NCI-H2196 treated with DMSO at 0.1 percent for 48 hours (cell line): ENCODE results near the gene LTF.
"Not testable (repeated sequence)": the region's sequence is repeated elsewhere in the genome, so short reads cannot be mapped to it uniquely, and the experiment has no call there.

Source experiments
- DNase-seq: peaks from one replicate; lab custom pipeline; 2025; ENCODE audit not compliant: unreplicated experiment; lab: John Stamatoyannopoulos, UW

Gene LTF

DNA sequence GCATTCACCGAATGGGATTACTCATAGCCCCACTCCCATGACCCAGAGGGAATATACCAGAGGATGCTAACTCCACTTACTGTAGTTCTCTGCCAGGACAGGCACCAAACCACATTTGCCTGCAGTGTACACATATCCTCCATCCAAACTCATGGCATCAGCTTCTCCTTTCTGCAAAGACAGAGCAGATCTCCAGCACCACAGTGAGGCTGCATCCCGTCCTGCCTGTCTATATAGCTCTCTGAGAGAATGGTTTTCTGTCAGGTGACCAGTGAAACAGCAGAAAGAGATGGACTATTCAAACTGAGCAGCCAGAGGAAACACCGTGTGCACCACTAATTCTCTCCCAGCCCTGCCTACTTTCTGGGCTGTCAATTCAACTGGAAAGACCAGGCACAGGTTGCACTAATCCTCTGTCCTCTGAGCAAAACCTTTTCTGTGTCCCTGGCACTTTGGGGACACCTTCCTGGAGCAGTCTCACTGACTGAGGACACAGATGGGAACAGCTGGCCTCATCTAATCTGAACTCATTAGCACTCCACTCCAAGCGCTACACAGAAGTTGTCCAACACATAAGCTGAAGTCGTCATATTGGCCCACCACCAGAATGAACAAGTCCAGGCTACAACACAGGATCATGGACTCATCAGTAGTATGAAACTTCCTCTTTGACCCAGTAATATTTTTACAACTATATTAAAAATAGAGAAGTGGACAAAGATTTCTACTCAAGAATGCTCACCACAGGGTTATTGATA lies 17.3 kb downstream of the LTF start:
- DNase-seq: no peak

GRCh38 chr3:46442576-46443530 lies 21.9 kb downstream of the LTF start:
- no peak for DNase-seq

GRCh38 chr3:46440531-46441294 lies 24.0 kb downstream of the LTF start:
- no peak for DNase-seq

- DNase-seq: no peak
These were observed 25.9 kb downstream of the LTF start for GRCh38 chr3:46438831-46439230.

DNA sequence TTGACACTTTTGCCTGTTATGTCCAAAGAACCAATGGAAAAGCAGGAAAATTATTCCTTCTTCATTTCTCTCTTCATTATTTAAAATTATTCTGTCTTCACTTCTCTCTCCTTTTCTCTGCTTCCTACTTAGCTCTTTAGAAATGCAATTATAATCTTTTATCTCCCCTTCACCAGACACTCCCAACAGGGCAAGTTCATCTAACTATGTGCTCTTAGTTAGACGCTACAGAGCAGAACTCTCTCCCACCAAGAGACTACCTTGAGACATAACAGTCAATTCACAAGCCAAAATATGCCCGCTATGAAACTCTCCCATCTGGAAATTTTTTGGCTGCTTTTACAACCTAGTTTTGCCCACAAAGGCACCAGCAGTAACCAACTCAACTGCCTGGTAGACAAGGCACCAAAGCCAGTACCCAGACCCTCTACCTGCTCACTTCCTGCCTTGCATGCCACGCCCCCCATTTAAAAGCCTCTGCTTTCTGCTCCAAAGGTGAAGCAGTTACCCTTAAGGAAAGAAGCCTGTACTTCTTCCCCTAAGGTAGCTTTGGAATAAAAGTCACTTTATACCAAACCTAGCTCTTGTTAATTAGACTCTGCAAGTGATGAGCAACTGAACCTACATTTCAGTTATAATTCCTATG lies 29.5 kb downstream of the LTF start:
- DNase-seq: no peak

GRCh38 chr3:46433841-46434240 lies 30.9 kb downstream of the LTF start:
- no peak for DNase-seq

DNA sequence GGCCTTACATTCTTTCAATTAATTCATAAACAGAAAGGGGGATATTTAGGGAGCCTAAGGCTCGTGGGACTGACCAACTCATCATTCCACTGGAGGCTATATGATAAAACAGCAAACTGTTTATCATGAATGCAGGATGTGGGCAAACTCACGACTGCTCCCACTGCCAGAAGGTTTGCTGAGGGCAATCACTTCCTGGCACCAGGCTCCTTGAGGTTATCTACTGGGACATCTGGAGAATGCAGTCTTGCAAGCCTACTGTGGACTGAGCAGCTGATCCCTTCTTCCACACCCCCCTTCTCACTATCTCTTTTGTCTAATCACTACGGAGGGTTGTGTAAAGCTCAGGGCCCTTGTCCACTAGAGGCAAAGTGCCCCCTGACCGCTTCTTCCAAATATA lies 31.6 kb downstream of the LTF start:
- not testable (repeated sequence) for DNase-seq

DNA sequence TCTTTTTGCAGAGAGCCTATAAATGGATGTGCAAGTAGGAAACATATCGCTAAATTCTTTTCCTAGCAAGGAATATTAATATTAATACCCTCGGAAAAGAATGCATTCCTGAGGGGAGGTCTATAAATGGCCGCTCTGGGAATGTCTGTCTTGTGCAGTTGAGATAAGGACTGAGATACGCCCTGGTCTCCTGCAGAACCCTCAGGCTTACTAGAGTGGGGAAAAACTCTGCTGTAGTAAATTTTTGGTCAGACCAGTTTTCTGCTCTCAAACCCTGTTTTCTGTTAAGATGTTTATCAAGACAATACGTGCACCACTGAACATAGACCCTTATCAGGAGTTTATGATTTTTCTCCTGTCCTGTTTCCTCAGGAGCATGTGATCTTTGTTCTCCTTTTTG lies 32.8 kb downstream of the LTF start:
- DNase-seq: not testable (repeated sequence)

- not testable (repeated sequence) for DNase-seq
These were observed 33.8 kb downstream of the LTF start for GRCh38 chr3:46430879-46431278.

GRCh38 chr3:46429671-46430070 lies 35.0 kb downstream of the LTF start:
- DNase-seq: no peak

DNA sequence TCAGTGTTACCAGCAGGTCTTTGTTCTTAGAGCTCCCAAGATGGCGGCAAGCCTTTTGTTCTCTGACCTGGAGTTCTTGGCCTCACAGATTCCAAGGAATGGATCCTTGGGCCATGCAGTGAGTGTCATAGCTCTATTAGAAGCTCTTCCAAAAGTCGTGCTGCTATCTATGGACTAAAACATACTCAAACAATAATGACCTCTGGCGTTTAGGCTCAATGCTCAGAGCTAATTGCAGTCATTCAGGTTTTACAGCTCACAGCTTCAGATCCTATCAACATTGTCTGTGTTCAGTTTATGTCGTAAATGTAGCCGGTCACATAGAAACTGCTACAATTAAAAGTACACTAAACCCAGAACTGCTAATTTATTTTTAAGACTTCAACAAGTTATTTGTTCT lies 35.5 kb downstream of the LTF start:
- no peak for DNase-seq

- no peak for DNase-seq
These were observed 36.5 kb downstream of the LTF start for GRCh38 chr3:46427916-46428833.

DNA sequence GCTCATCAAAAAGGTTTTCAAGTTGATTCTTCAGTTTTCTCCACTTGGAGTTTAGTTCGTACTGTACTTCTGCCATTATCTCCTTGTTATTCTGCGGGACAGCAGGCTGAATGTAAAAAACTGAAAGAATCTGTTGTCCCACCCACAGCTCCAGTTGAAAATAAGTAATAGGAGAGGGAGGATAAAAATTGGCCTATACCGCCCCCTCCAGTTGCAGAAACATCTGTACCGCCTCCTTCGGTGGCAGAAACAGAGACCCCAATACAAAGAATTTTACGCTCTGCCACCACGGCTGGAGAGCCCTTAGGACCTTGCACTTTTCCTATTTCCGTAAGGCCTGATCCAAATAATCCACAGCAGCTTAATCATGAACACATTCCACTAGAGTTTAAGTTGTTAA lies 37.3 kb downstream of the LTF start:
- DNase-seq: not testable (repeated sequence)

DNA sequence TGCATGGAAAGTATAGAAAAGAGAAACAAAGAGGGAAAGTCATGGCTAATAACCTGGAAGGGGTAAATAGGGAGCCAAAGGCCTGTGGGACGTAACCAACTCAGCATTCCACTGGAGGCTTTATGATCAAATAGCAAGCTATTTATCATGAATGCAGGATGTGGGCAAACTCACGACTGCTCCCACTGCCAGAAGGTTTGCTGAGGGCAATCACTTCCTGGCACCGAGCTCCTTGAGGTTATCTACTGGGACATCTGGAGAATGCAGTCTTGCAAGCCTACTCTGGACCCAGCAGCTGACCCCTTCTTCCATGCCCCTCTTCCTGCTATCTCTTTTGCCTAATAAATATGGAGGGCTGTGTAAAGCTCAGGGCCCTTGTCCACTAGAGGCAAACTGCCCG lies 38.2 kb downstream of the LTF start:
- not testable (repeated sequence) for DNase-seq

- no peak for DNase-seq
These were observed 41.1 kb downstream of the LTF start for GRCh38 chr3:46423588-46423987.

DNA sequence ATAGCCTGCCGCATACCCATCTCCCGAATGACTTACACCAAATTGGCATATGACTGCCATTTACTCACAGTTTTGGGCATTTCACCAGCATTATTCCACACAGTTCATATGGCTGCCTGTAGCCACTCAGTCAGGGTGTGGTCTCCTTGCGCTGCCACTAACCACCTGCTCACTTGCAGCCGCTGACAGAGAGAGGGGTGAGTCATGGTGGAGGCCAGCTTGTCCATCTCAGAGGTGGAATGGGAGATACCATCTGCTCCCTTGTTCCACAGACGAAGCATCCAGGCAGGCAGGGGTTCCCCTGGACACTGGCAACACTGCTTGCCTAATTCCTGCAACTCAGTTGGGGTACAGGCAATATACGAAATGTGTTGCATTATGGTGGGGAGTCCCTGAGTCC lies 42.1 kb downstream of the LTF start:
- DNase-seq: no peak

DNA sequence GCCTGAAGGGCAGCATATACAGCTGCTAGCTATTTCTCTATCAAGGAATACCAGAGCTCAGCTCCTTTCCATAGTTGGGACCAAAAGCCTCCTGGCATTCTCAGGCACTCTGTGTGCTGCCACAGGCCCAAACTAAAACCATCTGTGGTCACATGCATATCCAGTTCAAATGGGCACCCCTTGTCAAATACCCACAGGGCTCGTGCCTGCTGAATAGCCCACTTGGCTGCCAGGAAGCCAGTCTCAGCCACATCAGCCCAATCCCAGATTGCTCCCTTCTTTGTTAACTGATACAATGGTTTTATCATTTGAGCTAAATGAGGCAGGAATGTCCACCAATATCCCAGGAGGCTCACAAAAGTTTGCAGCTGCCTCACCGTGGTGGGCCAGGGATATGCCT lies 43.8 kb downstream of the LTF start:
- no peak for DNase-seq

DNA sequence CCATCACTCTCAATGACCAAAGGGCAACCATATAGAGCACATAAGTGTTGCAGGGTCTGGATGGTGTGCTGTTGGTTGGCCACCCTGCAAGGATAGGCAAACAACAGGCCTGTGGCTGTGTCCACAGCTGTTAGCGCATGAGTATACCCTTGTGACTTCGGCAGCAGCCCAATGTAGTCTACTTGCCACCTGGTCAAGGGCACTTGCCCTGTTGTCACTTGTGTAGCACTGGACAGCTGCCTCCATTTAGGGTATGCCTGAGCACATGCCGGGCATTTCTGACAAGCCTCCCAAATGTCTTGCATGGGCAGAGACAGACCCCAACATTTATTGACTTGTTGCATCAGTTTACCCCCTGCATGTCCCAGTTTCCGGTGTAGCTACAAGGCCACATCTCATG lies 44.9 kb downstream of the LTF start:
- no peak for DNase-seq

DNA sequence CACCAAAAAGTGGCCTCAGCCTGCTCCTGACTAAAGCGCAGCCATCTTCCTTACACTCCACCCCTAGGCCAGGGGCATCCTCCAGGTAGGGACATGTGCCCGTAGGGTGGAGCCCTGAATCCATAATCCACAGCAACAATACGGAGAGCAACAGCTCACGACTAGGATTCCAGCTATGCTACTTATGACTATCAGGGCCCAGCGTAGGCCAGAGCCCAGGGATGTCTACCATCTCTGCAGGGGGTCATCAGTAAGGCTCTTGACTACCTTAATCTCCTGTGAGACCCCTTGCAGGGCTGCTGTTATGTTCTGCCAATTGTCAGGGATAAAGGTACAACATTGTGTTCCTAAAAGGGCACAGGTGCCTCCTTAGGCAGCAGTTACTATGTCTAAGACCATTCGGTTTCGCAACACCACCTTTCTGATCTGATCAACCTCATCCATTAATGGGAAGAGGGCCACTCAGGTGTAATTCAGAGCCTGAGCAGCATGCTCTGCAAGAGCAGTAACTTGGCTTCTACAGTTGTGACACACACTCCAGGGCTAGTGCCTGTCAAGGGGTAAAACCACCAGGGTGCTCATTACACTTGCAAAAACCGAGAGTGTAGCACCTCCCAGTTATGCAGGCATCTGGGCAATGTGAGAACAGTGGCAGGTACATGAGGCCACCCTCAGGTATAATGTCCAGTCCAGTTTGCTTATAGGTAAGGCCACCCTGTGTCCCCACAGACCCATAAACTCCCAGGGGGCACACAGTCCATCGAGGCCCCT lies 46.7 kb downstream of the LTF start:
- DNase-seq: no peak
